ENCODE data around the gene EPS15.
"Not testable (repeated sequence)": the region's sequence is repeated elsewhere in the genome, so short reads cannot be mapped to it uniquely, and the experiment has no call there.

The EPS15 gene

GRCh38 chr1:51418384-51418959 lies 100.6 kb downstream of the EPS15 start:
- TF ChIP-seq CTCF (IDR thresholded peaks at IDR 0.05; ENCODE audit: borderline replicate concordance, insufficient read depth, low read depth, low read length), result no peak
- H3K4me3 ChIP-seq (ENCODE audit: low read depth, low read length), result no peak overlapping the region

DNA sequence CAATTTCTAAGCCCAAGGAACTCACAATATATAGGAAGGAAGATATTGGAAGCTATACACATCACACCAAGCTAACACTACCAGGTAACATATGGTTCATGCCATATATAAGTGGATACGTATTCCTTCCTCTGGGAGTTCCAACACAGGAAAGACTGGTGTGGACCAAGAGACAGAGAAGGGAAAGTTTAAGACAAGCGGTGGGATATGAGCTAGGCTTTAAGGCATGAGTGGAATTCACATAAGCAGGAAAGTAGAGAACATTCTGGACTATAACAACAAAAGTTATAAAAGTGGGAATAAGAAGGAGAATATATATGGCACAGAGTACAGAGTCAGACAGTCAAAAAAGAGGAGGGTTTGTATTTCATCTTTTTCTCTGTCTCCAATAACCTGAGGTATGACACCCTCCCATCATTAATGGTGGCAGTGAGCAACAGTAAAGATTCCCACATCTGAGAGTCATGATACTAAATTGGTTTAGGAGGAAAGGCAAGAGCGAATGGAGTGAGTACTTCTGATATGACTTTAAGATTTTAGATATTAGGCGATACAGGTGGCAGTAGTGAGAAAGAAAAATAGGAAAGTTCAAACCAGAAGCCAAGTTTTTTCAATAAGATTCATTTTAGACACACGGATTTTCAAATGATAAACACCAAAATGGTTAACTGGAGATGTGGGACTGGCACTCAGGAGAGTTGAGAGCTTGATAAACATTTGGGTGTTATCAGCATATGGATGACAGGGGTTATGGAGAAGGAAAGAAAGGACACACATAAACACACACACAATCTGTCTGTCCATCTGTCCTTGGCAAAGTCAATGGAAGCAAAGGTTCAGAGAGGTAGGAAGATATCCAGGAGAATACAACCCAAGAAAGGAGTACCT lies 101.3 kb downstream of the EPS15 start:
- no peak for TF ChIP-seq CTCF (IDR thresholded peaks at IDR 0.05; ENCODE audit: borderline replicate concordance, insufficient read depth, low read depth, low read length)
- no peak overlapping the region for H3K4me3 ChIP-seq (ENCODE audit: low read depth, low read length)

DNA sequence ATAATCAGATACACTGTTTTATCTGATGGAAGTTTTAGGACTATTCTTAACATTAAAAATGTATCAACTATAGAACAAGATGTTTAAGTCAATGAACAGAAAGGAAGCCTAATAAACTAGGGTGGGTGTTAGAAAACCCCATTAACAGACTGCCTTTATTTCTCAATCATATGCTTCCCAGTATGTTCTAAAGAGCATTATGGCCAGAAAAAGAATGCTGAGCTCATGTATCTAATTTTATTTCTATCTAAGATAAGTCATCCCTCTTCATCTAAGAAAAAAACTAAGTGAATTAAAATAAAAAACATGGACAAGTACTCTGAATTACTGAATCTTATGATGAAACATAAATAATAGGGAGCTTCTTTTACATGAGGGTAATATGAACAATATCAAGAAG lies 102.2 kb downstream of the EPS15 start:
- TF ChIP-seq CTCF (IDR thresholded peaks at IDR 0.05; ENCODE audit: borderline replicate concordance, insufficient read depth, low read depth, low read length), result no peak
- H3K4me3 ChIP-seq (ENCODE audit: low read depth, low read length), result no peak overlapping the region

DNA sequence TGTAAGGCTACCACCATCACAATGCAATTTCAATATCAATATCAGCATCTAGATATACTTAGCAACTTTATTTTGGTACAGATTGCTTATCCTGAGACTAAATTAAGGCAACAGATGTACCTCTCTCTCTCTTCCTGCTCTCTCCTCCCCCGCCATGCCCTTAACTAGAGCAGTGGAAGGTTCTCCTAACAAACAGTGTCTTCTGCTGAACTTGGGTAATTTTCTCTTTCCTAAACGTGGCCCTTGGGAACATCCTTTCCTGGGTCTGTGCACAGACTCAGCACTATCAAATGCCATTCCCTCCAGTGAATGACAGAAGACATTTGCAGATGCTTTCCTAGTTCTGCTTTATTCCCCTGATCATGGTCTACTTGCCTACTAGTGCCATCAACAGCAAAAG lies 103.1 kb downstream of the EPS15 start:
- TF ChIP-seq CTCF (IDR thresholded peaks at IDR 0.05; ENCODE audit: borderline replicate concordance, insufficient read depth, low read depth, low read length), result no peak
- no peak overlapping the region for H3K4me3 ChIP-seq (ENCODE audit: low read depth, low read length)

GRCh38 chr1:51414811-51415210 lies 104.3 kb downstream of the EPS15 start:
- no peak for TF ChIP-seq CTCF (IDR thresholded peaks at IDR 0.05; ENCODE audit: borderline replicate concordance, insufficient read depth, low read depth, low read length)
- no peak overlapping the region for H3K4me3 ChIP-seq (ENCODE audit: low read depth, low read length)

- not testable (repeated sequence) for H3K4me3 ChIP-seq (ENCODE audit: low read depth, low read length)
These were observed 107.2 kb downstream of the EPS15 start for GRCh38 chr1:51411820-51412219.

GRCh38 chr1:51410568-51411460 lies 108.3 kb downstream of the EPS15 start:
- no peak overlapping the region for H3K4me3 ChIP-seq (ENCODE audit: low read depth, low read length)
- no peak for TF ChIP-seq CTCF (IDR thresholded peaks at IDR 0.05; ENCODE audit: borderline replicate concordance, insufficient read depth, low read depth, low read length)

- H3K4me3 ChIP-seq (ENCODE audit: low read depth, low read length), result not testable (repeated sequence)
These were observed 109.1 kb downstream of the EPS15 start for GRCh38 chr1:51409755-51410541.

Measured in GM12875 (cell line).